Type B pancreatic cell (in vitro differentiated cells): ENCODE measurements around the gene PDE8A. TPM values are rescaled to one million over a fixed set of nuclear protein-coding genes. Genes with fewer than 3 reads are reported as not detected.

Experiments
- DNase-seq: peaks from one replicate; pipeline ENCODE4 v3.0.0; 2021; ENCODE audit warnings: mixed read lengths; ENCODE audit not compliant: unreplicated experiment; ENCODE audit errors: extremely low spot score
- H3K27ac Mint-ChIP-seq: 2 replicates; pipeline ENCODE4 v1.8.0; 2021; ENCODE audit warnings: mild to moderate bottlenecking, mixed read lengths
- H3K27me3 Mint-ChIP-seq: 2 replicates; pipeline ENCODE4 v1.8.0; 2021; ENCODE audit warnings: mixed read lengths
- H3K36me3 Mint-ChIP-seq: 2 replicates; pipeline ENCODE4 v1.8.0; 2021; ENCODE audit warnings: mixed read lengths
- H3K4me1 Mint-ChIP-seq: one replicate; pipeline ENCODE4 v1.8.0; 2021; ENCODE audit warnings: mixed read lengths; ENCODE audit not compliant: unreplicated experiment
- H3K4me3 Mint-ChIP-seq: 2 replicates; pipeline ENCODE4 v1.8.0; 2021; ENCODE audit warnings: mild to moderate bottlenecking, mixed read lengths
- H3K9me3 Mint-ChIP-seq: 2 replicates; pipeline ENCODE4 v1.8.0; 2021; ENCODE audit warnings: mixed read lengths
- total RNA-seq: library from RNA; stranded (reverse); gene quantifications from 2 replicates; pipeline ENCODE4 v1.2.1, GENCODE V29; 2021; ENCODE audit warnings: low replicate concordance
- TF ChIP-seq, protein P1 (sequence below): fragments of 200-600 bp; sonication (generic); conservative IDR thresholded peaks from 2 replicates; pipeline ENCODE4 v1.5.0; 2021; ENCODE audit warnings: antibody characterized with exemption, mild to moderate bottlenecking

The PDE8A gene
- total RNA-seq, 1 donor from 2014 or later: 22.8 TPM

DNA sequence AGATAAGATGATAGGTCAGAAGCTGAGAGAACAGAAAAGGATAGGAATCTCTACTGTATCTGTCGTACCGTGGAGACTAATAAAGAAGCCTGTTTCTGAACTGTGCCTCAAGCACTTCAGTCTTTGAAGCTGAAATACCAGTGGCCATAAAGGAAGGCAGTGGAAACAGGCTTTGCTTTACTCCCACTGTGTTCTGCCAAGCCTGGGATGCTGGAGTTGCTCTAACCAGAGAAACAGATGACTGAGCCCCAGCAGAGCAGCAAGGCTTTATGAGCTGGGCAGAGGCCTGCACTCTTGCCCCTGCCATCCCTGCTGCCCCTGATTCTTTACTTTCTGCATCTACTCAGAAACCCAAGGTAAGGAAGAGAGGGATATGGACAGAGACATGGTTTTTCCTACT lies 89.4 kb downstream of the PDE8A start:
- no peak overlapping the region for H3K27ac Mint-ChIP-seq
- H3K9me3 Mint-ChIP-seq: no peaks in the 10 kb centered on the region
- no peaks in the 10 kb centered on the region for H3K36me3 Mint-ChIP-seq
- DNase-seq: no peak
- TF ChIP-seq, protein P1, sequence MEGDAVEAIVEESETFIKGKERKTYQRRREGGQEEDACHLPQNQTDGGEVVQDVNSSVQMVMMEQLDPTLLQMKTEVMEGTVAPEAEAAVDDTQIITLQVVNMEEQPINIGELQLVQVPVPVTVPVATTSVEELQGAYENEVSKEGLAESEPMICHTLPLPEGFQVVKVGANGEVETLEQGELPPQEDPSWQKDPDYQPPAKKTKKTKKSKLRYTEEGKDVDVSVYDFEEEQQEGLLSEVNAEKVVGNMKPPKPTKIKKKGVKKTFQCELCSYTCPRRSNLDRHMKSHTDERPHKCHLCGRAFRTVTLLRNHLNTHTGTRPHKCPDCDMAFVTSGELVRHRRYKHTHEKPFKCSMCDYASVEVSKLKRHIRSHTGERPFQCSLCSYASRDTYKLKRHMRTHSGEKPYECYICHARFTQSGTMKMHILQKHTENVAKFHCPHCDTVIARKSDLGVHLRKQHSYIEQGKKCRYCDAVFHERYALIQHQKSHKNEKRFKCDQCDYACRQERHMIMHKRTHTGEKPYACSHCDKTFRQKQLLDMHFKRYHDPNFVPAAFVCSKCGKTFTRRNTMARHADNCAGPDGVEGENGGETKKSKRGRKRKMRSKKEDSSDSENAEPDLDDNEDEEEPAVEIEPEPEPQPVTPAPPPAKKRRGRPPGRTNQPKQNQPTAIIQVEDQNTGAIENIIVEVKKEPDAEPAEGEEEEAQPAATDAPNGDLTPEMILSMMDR: no peak
- no peaks in the 10 kb centered on the region for H3K27me3 Mint-ChIP-seq
- H3K4me3 Mint-ChIP-seq: no peak overlapping the region
- no peaks in the 10 kb centered on the region for H3K4me1 Mint-ChIP-seq

DNA sequence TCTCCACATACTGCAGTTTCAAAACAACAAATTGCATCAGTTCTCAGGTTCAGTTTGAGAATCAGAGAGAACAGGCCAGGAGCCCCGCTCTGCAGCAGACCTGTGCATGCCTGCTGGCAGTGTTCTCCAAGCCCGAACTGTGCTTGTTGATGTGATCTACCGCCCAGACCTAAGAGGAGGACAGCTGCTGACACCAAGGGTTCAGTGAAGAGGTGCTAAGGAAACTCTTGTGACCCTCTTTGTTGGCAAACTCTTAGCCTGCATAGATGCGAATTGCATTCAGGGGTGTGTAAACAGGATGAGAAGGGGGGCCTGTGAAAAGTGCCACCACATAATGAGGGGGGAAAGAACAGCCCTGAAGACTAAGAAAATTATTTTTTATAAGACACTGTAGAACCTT lies 89.8 kb downstream of the PDE8A start:
- no peaks in the 10 kb centered on the region for H3K4me1 Mint-ChIP-seq
- TF ChIP-seq, protein P1: no peak
- no peaks in the 10 kb centered on the region for H3K9me3 Mint-ChIP-seq
- H3K36me3 Mint-ChIP-seq: no peaks in the 10 kb centered on the region
- no peaks in the 10 kb centered on the region for H3K27me3 Mint-ChIP-seq
- no peak overlapping the region for H3K4me3 Mint-ChIP-seq
- no peak overlapping the region for H3K27ac Mint-ChIP-seq
- no peak for DNase-seq

DNA sequence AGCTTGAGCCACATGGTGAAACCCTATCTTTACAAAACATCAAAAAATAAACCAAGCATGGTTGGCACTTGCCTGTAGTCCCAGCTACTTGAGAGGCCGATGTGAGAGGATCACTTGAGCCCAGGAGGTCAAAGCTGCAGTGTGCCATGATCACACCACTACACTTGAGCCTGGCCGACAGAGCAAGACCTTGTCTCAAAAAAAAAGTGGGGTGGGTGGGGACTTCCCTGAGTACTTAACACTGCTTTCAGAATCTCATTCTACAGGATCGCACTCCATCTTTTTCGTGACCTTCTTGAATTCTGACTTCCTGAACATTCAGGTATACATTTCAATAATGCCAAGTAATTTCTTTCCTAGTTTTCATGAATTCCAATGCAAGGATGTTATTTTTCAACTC lies 91.3 kb downstream of the PDE8A start:
- H3K4me1 Mint-ChIP-seq: no peaks in the 10 kb centered on the region
- H3K27ac Mint-ChIP-seq: no peak overlapping the region
- no peak overlapping the region for H3K4me3 Mint-ChIP-seq
- no peaks in the 10 kb centered on the region for H3K9me3 Mint-ChIP-seq
- DNase-seq: no peak
- no peaks in the 10 kb centered on the region for H3K36me3 Mint-ChIP-seq
- H3K27me3 Mint-ChIP-seq: no peaks in the 10 kb centered on the region
- TF ChIP-seq, protein P1: no peak

DNA sequence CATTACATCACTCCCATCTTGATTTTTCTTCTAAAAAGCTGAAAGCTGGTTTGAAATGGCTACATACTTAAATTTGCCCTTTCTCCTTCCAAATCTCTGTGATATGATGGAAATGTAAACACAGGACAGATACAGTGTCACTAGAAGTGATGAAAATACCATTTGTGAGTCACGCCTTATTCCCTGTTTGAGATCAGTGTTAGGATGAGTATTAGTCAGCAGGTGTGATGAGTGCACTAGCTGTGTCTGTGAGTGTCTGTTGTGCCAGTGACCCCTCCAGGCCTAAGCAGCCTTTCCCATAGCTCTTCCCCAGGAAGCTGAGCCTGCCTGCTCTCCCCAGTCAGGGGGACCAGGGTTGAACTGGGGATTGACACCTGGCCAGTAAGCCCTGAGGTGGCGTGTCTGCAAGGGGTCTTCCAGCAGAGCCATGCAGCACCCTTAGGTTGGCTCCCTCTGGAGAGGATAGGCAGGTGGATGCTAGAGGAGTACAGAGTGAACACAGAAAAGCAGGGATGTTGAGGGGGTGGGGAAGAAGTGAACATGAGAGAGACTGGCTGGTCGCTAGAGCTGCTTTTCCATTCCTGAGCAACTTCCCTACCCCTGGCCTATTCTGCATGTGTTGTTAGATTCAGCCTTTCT lies 92.0 kb downstream of the PDE8A start:
- Mint-ChIP-seq H3K4me3 (no peak overlapping the region), H3K27me3 (no peaks in the 10 kb centered on the region), H3K27ac (no peak overlapping the region), H3K4me1 (no peaks in the 10 kb centered on the region), H3K36me3 (no peaks in the 10 kb centered on the region), H3K9me3 (no peaks in the 10 kb centered on the region)
- no peak for DNase-seq
- TF ChIP-seq, protein P1: no peak

DNA sequence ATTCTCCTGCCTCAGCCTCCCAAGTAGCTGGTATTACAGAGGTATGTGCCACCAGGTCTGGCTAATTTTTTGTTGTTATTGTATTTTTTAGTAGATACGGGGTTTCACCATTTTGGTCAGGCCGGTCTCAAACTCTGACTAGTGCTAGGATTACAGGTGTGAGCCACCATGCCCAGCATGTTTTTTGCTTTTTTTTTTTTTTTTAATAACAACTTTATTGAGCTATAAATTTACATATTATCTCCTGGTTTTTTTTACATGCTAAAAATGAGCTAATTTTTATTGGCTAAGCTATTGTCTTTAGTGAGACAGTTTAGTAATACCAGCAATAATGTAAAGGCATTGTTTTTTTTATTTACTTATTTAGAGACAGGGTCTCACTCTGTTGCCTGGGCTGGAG lies 105.2 kb downstream of the PDE8A start:
- DNase-seq: no peak
- Mint-ChIP-seq H3K27ac (no peak overlapping the region), H3K4me3 (no peak overlapping the region), H3K27me3 (no peaks in the 10 kb centered on the region), H3K36me3 (peaks cover 22% of the 10 kb centered on the region), H3K4me1 (peaks cover 10% of the 10 kb centered on the region), H3K9me3 (no peaks in the 10 kb centered on the region)
- TF ChIP-seq, protein P1: no peak

DNA sequence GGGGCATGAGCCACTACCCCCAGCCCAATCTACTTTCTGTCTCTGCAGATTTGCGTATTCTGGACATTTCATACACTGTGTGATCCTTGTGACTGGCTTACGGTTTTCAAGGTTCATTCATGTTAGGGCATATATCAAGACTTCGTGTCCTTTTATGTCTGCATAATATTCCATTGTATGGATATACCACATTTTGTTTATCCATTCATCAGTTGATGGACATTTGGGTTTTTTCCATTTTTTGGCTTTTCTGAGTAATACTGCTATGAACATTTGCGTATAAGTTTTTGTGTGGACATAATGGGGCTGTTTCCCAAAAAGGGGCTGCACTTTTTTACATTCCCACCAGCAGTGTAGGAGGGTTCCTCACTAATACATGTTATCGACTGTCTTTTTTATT lies 106.6 kb downstream of the PDE8A start:
- TF ChIP-seq, protein P1: no peak
- Mint-ChIP-seq H3K27me3 (no peaks in the 10 kb centered on the region), H3K4me1 (peaks cover 10% of the 10 kb centered on the region), H3K4me3 (no peak overlapping the region), H3K9me3 (no peaks in the 10 kb centered on the region), H3K27ac (no peak overlapping the region), H3K36me3 (peaks cover 28% of the 10 kb centered on the region)
- no peak for DNase-seq
